HG03064 (cell line): ENCODE results near the gene CDC42SE2.
"Not testable (repeated sequence)": the region's sequence is repeated elsewhere in the genome, so short reads cannot be mapped to it uniquely, and the experiment has no call there.

Source experiments
- ATAC-seq: cut with Tn5 transposase; IDR thresholded peaks from one replicate; pipeline ENCODE4 v1.9.1; 2021; ENCODE audit warnings: low read depth; ENCODE audit not compliant: unreplicated experiment

CDC42SE2 gene

DNA sequence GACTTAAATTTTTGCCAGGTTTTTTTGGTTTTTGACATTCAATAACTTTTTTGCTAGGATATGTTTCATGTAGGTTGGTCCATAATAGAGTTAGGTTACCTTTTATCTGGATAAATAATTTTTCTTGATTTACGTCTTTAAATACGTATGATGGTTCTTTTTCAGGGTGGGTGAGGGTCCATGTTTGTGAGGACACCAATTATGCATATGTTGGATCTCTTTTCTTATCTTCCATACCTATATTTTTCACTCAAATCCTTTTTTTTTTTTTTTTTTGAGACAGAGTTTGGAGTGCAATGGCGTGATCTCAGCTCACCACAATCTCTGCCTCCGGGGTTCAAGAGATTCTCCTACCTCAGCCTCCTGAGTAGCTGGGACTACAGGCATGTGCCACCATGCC, 17.3 kb upstream of the CDC42SE2 start:
- ATAC-seq, result no peak

DNA sequence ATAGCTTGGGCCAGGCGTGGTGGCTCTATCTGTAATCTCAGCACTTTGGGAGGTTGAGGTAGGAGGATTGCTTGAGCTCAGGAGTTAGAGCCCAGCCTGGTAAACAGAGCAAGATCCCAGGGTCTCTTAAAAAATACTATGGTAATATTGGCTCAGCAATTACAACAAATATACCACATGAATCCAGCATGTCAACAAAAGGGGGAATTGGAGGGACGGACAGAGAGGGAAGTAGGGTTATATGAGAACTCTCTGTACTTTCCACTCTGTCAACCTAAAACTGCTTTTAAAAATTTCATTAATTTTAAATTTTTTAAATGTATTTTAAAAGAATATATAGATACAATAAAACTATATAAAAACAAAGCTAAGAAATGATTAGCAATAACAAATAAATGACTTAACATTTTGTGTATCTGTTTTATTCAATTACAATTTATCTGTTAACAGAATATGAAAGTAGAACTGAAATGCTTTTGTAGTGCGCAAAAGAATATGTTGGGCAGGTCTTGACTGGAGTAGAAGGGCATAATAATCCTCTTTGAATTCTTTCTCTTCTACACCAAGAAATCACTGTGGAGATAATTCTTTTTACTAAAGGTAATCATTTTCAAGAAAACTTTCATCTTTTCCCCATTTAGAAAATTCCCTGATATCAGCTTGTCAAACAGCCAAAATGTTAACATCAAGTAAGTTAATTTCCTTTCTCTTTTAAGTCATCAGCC, 12.9 kb upstream of the CDC42SE2 start:
- ATAC-seq, result no peak

DNA sequence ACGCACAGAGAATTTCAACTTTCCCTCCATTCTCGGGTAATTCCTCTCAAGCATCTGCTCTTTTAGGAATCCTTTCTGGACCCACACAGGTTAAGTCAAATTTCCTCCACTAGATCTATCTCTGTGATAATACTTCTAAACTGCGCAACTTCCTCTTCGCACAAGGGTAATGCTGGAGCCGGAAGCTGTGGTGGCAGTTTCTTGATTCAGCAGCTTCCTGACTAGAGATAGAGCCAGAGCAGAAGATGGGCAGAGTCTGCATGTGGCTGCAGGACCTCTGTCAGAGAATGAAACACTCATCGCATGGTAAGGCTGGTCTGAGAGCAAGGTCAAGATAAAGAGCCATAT, 11.1 kb upstream of the CDC42SE2 start:
- peak; percentile 92 for ATAC-seq

DNA sequence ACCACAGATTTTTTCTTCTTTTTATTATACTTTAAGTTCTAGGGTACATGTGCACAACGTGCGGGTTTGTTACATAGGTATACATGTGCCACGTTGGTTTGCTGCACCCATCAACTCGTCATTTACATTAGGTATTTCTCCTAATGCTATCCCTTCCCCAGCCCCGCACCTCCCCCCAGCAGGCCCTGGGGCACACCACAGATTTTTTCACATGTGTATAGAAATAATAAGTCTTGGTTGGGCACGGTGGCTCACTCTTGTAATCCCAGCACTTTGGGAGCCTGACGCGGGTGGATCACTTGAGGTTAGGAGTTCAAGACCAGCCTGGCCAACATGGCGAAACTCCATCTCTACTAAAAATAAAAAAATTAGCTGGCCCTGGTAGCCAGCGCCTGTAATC, 9.8 kb upstream of the CDC42SE2 start:
- not testable (repeated sequence) for ATAC-seq

DNA sequence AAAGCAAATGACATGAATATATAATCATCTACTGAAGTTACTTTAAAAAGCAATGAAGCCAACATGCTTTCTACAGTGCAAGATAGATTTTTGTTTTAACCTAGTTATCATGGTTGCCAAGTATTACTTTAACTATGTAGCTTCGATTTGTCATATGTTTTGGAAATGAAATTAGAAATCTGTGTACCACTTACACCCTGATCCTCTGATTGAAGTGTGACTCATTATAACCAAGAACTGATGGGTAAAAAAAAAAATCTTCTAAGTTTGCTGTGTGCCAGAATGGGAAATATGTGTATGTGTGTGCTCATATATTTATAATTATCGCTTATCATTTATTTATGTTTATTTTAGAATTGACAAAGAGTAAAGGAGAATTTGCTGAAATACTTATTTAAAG, 9.1 kb upstream of the CDC42SE2 start:
- ATAC-seq, result no peak

DNA sequence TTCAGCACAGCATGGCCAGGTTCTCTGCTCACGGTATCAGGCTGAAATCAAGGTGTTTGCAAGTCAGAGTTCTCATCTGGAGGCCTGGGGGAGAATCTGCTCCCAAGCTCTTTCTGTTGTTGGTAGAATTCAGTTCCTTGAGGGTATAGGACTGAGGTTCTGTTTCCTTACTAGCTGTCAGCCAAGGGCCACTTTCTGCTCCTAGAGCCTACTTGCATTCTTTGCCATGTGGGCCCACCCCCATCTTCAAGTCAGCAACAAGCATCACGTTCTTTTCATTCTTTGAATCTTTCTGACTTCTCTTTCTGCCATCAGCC, 7.4 kb upstream of the CDC42SE2 start:
- ATAC-seq, result no peak

DNA sequence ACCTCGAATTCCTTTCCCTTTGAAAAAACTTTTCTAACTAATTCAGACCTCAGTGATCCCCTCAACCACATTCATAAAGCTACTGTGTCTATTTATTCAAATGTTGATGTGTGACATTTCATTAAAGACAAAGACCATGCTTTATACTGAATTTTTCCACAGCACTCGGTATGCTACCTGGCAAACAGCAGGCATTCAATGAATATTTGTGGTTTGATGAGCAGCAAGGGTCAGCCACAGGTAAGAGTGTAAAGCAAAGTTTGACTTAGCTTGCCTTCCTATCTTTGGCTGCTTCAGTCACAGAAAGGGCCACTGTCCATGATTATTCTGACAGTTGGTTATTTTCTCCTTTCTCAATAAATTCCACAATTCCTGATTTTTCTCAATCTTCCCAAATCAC, 5.1 kb upstream of the CDC42SE2 start:
- ATAC-seq, result no peak

DNA sequence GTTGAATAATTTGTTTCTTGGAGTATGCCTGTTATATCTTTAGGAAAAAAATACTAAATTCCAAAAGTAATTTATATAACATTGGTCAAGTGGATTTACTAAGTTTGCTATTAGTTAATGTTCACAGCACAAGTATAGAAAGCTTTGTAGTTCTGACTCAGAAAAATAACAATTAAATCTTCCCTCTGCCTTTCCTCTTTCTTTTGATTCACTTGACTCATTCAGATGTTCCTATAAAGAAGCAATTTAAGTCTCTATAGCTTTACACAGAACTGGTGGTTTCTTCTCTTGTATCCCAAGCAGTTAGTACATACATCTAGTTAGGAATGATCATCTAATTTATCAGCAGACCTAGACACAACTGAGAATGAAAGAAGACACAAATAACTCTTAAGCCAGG, 4.5 kb upstream of the CDC42SE2 start:
- ATAC-seq, result no peak

DNA sequence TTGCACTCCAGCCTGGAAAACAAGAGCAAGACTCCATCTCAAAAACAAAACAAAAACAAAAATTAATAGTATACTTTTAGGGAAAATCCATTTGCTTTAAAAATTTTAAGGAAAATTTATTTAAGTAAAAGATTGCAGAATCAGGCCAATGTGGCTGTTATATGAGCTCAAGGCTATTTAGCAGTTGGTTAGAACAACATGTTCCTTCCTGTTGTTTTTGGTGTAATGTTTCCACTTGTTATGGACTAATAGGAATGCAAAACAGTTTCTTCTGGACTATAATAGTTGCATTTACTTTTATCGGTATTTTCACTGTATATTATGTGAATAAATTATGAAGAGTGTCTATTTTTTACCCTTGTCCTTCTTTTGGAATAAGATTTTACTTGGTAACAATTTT, 3.0 kb upstream of the CDC42SE2 start:
- ATAC-seq, result no peak

DNA sequence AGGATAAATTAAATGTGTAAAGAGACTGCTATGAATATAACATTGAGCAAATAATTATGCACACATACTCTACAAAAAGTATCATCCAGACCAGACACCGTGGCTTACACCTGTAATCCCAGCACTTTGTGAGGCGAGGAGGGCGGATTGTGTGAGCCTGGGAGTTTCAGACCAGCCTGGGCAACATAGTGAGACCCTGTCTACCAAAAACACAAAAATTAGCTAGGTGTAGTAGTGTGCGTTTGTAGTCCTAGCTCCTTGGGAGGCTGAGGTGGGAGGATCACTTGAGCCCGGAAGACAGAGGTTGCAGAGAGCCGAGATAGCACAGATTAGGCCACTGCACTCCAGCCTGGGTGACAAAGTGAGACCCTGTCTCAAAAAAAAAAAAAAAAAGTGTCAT, 2.4 kb upstream of the CDC42SE2 start:
- ATAC-seq, result no peak

DNA sequence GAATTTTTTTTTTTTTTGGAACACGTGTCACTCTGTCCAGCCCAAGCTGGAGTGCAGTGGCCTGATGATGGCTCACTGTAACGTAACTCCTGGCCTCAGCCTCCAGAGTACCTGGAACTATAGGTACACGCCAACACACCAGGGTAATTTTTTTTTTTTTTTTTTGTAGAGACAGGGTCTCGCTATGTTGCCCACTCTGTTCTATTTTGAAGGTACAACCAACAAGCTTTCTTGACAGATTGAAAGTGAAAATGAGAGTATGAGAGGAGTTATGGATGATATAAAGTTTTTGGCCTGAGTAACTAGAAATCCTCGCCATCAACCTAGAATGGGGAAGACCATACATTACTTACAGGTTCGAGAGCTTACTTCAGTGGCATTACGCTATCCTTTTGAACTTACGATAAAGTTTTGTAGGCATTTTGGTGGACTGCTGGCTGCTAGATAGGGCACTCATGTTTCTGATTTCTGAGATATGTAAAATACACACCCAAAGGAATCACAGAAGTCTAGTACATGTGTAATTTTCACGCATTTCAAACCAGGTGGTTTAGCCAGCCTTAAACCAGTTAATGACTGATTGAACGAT, 806 bp upstream of the CDC42SE2 start:
- ATAC-seq, result peak; percentile 9

DNA sequence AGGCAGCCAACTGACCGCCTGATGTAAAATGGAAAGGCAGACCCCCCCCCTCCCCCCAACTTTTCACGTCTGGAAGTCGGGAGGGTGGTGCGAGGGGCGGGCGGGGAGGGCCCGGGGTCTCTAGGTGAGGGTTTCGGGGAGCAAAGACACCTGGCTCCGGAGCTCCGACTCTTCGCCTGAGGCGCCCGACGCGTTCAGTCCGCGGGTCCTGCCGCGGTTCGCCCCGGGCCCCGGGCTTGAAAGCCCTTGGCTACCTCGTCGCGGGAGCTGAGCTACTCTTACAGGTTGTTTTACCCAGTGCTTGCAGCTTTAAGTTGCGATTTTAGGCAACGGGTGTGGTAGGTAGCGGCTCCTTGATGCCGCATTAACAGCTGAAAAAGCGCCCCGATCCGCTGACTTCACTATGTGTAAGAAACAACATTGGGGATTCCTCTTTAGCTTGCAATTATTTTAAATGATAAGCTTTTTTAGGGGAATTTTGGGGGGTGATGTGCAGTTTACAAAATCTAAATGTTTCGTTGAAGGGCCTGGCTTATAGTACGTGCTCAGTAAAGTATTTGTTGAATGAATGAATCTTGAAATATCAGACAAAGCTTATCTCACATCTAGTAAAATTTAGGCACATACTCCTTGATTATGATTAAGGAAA, 722 bp downstream of the CDC42SE2 start:
- peak; percentile 3 for ATAC-seq

DNA sequence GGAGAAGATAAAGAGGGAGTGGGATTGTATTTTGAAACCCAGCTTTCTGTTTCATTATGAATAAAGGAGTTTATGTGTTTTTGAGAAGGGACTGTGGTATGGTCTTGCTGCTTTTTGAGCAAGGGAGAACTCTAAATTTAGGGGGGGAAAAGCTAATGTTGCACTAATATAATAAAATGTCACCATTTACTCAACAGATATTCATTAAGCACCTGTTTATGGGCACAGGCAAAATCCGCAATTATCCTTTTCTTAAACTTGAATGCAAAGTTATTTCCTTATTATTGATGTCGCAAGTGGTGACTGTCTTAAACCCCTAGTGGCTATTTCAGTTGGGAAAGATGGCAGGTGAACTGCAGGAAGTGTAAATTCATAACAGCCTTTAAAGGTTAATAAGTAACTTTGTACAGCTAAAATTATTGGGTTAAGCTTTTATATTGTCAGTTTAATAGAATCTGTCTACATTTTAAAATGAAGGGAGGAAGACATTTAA, 1.5 kb downstream of the CDC42SE2 start:
- peak; percentile 24 for ATAC-seq

DNA sequence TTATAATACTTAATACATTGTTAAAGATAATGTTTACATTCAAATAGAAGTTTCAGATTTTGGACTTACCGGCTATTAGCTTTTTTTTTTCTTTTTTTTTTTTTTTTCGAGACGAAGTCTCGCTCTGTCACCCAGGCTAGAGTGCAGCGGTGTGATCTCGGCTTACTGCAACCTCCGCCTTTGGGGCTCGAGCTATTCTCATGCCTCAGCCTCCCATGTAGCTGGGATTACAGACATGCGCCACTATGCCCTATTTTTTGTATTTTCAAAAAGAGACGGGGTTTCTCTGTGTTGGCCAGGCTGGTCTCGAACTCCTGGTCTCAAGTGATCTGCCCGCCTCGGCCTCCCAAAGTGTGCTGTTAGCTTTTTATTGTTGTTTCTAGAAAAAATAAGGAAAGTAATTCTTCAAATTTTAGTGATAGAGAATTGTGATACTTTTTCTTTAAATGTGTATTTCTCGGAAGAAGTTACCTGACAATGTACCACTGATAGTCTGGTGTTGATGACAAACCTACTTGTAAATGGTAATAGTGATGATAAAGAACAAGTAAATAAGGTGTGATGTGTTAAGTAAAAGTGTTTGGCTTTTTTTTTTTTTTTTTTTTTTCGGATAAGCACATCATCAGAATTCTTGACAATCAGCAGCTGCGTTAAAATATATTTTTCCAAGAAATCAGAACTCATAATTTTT, 2.7 kb downstream of the CDC42SE2 start:
- ATAC-seq, result no peak

DNA sequence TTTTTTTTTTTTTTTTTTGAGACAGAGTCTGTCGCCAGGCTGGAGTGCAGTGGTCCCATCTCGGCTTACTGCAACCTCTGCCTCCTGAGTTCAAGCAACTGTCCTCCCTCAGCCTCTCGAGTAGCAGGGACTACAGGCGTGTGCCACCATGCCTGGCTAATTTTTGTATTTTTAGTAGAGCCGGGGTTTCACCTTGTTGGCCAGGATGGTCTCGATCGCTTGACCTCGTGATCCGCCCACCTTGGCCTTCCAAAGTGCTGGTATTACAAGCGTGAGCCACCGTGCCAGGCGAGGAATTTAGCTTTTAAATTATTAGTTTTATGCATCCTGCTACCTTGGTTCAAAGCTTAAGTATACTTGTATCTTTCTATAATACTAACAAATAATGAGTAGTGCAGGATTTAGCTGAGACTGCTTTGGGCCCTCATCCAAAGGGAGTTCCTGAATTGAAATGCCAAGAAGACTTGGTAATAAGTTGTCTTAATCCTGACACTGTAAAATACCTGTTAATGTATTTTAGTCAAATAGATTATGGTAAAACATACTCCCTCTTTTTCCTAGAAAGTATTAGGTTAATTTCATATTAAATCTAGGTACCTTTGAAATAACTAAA, 5.0 kb downstream of the CDC42SE2 start:
- ATAC-seq, result no peak

DNA sequence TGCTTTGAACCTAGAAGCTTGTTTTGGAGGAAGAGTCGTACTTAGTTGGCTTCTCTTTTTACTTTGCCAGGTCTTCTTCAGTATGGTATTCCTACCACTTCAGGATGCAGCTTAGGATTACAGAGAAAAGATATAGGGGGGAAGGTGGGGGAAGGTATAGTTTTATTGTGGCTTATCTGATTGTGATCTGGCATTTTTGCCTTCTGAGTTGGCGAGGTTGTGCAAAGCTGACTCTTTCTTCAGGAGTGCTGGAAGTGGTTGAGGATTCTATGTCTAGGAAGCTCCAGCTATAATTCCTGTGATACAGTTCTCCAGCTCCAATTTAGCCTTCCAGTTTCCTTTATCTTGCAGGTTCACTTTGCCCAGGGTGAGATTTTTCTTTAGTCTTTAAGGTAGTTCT, 7.0 kb downstream of the CDC42SE2 start:
- ATAC-seq, result no peak

DNA sequence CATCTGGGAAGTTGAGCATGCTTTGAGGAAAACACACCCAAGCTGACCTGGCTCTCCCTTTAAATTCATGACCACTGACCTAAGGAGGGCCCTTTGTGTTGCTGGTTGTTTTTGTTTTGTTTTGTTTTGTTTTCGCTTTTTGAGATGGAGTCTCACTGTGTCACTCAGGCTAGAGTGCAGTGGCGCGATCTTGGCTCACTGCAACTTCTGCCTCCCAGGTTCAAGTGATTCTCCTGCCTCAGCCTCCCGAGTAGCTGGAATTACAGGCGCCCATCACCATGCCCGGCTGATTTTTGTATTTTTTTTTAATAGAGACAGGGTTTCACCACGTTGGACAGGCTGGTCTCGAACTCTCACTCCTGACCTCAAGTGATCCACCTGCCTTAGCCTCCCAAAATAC, 8.0 kb downstream of the CDC42SE2 start:
- ATAC-seq, result not testable (repeated sequence)

DNA sequence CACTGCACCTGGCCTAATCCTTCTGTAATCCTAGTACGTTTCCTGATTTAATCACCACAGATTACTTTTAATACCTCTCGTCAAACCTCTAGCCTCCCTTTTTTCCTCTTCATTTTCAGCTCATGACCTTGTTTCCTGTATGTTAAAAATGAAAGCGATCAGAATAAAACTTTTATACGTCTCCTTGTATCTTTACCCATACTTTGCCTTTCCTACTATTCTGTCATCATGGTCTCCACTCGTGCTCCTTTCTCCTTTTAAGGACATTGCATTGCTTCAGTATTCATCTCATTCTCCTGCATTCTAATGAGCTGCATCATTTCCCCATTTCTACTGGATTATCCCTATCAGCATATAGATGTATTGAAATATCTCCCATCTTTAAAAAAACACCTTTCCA, 8.5 kb downstream of the CDC42SE2 start:
- ATAC-seq, result no peak

DNA sequence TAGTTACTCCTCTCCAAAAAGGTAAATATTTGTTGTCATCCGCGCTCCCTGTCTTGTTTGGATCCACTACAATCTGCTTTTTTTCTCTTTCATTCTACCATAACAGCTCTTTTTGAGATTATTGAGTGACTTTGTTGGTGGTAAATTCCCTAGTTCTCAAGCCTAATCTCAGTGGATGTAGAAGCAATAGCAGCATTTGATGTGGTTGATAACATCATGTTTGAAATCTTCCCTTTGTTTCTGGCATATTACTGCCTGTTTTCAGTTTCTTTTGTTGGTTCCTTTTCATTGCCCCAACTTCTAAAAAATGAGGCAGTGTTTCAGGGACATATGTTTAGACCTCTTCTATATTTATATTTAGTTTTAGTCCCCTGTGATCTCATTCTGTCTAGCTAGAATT, 8.9 kb downstream of the CDC42SE2 start:
- no peak for ATAC-seq

DNA sequence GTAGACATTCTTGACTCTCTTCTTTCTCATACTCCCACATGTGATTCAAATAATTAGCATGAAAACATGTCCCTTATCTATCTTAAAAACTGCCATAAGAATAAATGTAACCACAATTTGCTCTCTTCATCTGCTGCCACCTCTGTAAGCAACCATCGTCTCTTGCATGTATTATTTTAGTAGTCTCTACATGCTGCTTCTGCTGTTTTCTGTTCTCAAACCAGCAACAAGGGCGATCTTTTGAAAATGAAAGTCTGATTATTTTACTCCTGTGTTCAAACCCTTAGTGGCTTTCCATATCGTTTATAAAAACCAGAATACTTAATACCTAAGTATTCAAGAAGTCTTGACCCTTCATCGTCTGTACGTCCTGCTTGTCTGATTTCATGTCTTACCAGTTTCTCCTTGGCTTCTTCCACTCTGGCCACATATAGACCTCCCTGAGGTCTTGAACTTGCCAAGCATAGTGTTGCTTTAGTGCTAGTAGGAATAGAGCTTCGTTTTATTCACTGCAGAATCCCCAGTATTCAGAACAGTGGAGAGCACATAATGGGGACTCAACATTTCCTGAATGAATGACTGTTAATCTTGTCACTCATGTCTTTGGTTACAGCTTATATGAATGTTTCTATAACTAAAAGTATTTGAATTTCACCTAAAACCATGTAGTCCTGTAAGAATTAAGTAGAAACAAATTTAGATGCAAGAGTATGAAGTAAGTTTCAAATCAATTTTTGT, 10.6 kb downstream of the CDC42SE2 start:
- ATAC-seq, result no peak

DNA sequence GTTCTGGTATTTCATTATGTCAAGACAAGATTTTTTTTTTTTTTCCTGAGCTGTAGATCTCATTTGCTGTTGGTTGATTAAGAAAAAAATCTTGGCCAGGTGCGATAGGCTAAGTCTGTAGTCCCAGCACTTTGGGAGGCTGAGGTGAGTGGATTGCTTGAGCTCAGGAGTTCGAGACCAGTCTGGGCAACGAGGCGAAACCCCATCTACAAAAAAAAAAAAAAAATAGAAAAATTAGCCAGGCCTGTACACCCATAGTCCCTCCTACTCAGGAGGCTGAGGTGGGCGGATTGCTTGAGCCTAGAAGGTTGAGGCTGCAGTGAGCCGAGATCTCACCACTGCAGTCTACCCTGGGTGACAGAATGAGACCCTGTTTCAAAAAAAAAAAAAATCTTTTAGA, 12.2 kb downstream of the CDC42SE2 start:
- ATAC-seq, result no peak
